HEK293 (cell line): Measurements from ENCODE around the gene PCBP3.

Source experiments
- CTCF ChIA-PET: fragments of 350-600 bp; formaldehyde crosslinking; extraction: SDS; loops from one replicate; lab custom pipeline; 2021; ENCODE audit warnings: antibody characterized with exemption; lab: Yijun Ruan, JAX
- POLR2A ChIA-PET: fragments of 300-600 bp; formaldehyde crosslinking; extraction: SDS; loops from one replicate; lab custom pipeline; 2020; ENCODE audit warnings: antibody characterized with exemption, inconsistent platforms; lab: Yijun Ruan, JAX
- H3K27ac ChIP-seq: fragments of 200-500 bp; sonication (Bioruptor generic); 2 replicates; pipeline ENCODE4 v1.5.1; 2014; ENCODE audit warnings: low read depth, low read length, control low read depth, inconsistent platforms; ENCODE audit errors: extremely low read depth
- H3K36me3 ChIP-seq, 2 experiments: fragments of 200-500 bp in 1 of 2; sonication (Bioruptor generic) in 1 of 2; 1 replicate in 1 of 2; 2 replicates in 1 of 2; pipeline ENCODE4 v1.5.1; 2014 to 2017; ENCODE audit warnings: inconsistent platforms in 2 of 2, low read length in 2 of 2; ENCODE audit not compliant: control insufficient read depth in 2 of 2, insufficient read depth in 1 of 2
- H3K4me1 ChIP-seq: fragments of 200-500 bp; sonication (Bioruptor generic); 2 replicates; pipeline ENCODE4 v1.5.1; 2014; ENCODE audit warnings: mild to moderate bottlenecking, low read length, inconsistent platforms; ENCODE audit not compliant: control insufficient read depth, insufficient read depth
- H3K4me3 ChIP-seq: 2 replicates; pipeline ENCODE4 v1.5.1; 2011; ENCODE audit warnings: low read depth, mild to moderate bottlenecking, control low read depth, low read length, moderate library complexity
- H3K9me3 ChIP-seq: fragments of 200-500 bp; sonication (Bioruptor generic); 2 replicates; pipeline ENCODE4 v1.5.1; 2014; ENCODE audit warnings: low read depth, low read length, inconsistent platforms; ENCODE audit not compliant: control insufficient read depth, insufficient read depth
- SP3 ChIP-seq: fragments of 450-650 bp; formaldehyde crosslinking; IDR thresholded peaks from 2 replicates; pipeline ENCODE4 v1.5.1; 2016; ENCODE audit warnings: missing biosample characterization, missing genetic modification characterization
- TRIM28 ChIP-seq: IDR thresholded peaks from 2 replicates; pipeline ENCODE4 v1.6.1; 2011; ENCODE audit warnings: low read length, control low read depth, borderline replicate concordance
- ZEB2 ChIP-seq: fragments of 450-650 bp; formaldehyde crosslinking; IDR thresholded peaks from 2 replicates; pipeline ENCODE4 v1.5.1; 2016; ENCODE audit warnings: missing biosample characterization, missing genetic modification characterization
- ZNF202 ChIP-seq: fragments of 450-650 bp; formaldehyde crosslinking; IDR thresholded peaks from 2 replicates; pipeline ENCODE4 v1.5.1; 2016; ENCODE audit warnings: missing biosample characterization, missing genetic modification characterization, borderline replicate concordance
- ZNF248 ChIP-seq: fragments of 450-650 bp; formaldehyde crosslinking; IDR thresholded peaks from 2 replicates; pipeline ENCODE4 v1.5.1; 2017; ENCODE audit warnings: missing biosample characterization, missing genetic modification characterization
- ZNF514 ChIP-seq: fragments of 450-650 bp; formaldehyde crosslinking; IDR thresholded peaks from 2 replicates; pipeline ENCODE4 v1.5.1; 2016; ENCODE audit warnings: missing biosample characterization, missing genetic modification characterization
- ZNF585B ChIP-seq: fragments of 450-650 bp; formaldehyde crosslinking; IDR thresholded peaks from 2 replicates; pipeline ENCODE4 v1.5.1; 2016; ENCODE audit warnings: missing biosample characterization, missing genetic modification characterization
- ZNF621 ChIP-seq: fragments of 450-650 bp; formaldehyde crosslinking; IDR thresholded peaks from 2 replicates; pipeline ENCODE4 v1.5.1; 2017; ENCODE audit warnings: missing biosample characterization, missing genetic modification characterization
- TF ChIP-seq, protein P1 (sequence below): fragments of 450-650 bp; formaldehyde crosslinking; IDR thresholded peaks from 2 replicates; pipeline ENCODE4 v1.5.1; 2016; ENCODE audit warnings: missing biosample characterization, missing genetic modification characterization
- TF ChIP-seq, protein P2 (sequence below): fragments of 450-650 bp; formaldehyde crosslinking; IDR thresholded peaks from 2 replicates; pipeline ENCODE4 v1.5.1; 2016; ENCODE audit warnings: missing biosample characterization, missing genetic modification characterization
- TF ChIP-seq, protein P3 (sequence below): fragments of 450-650 bp; formaldehyde crosslinking; IDR thresholded peaks from 2 replicates; pipeline ENCODE4 v1.5.1; 2016; ENCODE audit warnings: missing biosample characterization, missing genetic modification characterization, low read depth
- TF ChIP-seq, protein P4 (sequence below): fragments of 450-650 bp; formaldehyde crosslinking; IDR thresholded peaks from 2 replicates; pipeline ENCODE4 v1.5.1; 2016; ENCODE audit warnings: missing biosample characterization, missing genetic modification characterization

The PCBP3 gene

DNA sequence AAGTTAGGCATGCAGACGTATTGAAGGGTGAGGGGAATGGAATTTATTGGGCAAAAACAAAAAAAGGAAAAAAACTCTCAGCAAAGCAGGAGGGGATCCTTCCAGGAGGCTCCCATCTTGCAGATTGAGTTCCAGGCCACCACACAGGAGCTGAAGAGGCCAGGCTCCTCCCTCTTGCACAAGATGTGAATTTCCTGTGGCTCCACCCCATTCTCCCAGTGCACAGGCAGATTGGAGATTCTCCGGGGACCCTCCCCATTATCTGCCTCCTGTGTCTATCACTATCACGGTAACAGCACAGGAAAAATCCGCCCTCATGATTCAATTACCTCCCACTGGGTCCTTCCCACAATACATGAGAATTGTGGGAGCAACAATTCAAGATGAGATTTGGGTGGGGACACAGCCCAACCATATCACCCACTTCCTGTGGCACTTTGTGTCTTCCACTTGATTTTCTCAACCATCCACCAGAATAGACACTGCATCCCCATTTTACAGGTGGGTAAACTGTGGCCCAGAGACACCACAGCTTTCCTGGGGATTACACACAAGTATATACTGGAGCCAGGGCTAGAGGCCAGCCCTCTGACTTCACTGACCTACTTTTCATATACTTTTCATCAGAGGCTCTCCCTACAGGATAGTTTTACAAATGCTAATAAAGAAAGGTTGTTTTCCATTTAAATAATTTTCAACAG is 319.2 kb downstream of the PCBP3 start (continued):
- TF ChIP-seq, protein P1, sequence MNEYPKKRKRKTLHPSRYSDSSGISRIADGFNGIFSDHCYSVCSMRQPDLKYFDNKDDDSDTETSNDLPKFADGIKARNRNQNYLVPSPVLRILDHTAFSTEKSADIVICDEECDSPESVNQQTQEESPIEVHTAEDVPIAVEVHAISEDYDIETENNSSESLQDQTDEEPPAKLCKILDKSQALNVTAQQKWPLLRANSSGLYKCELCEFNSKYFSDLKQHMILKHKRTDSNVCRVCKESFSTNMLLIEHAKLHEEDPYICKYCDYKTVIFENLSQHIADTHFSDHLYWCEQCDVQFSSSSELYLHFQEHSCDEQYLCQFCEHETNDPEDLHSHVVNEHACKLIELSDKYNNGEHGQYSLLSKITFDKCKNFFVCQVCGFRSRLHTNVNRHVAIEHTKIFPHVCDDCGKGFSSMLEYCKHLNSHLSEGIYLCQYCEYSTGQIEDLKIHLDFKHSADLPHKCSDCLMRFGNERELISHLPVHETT (tag by site-specific recombination): no peak
- no peak for TF ChIP-seq ZNF202 (tag by site-specific recombination)
- no peak for TF ChIP-seq SP3 (tag by site-specific recombination)
- TF ChIP-seq ZNF621 (tag by site-specific recombination): no peak
- TF ChIP-seq, protein P2, sequence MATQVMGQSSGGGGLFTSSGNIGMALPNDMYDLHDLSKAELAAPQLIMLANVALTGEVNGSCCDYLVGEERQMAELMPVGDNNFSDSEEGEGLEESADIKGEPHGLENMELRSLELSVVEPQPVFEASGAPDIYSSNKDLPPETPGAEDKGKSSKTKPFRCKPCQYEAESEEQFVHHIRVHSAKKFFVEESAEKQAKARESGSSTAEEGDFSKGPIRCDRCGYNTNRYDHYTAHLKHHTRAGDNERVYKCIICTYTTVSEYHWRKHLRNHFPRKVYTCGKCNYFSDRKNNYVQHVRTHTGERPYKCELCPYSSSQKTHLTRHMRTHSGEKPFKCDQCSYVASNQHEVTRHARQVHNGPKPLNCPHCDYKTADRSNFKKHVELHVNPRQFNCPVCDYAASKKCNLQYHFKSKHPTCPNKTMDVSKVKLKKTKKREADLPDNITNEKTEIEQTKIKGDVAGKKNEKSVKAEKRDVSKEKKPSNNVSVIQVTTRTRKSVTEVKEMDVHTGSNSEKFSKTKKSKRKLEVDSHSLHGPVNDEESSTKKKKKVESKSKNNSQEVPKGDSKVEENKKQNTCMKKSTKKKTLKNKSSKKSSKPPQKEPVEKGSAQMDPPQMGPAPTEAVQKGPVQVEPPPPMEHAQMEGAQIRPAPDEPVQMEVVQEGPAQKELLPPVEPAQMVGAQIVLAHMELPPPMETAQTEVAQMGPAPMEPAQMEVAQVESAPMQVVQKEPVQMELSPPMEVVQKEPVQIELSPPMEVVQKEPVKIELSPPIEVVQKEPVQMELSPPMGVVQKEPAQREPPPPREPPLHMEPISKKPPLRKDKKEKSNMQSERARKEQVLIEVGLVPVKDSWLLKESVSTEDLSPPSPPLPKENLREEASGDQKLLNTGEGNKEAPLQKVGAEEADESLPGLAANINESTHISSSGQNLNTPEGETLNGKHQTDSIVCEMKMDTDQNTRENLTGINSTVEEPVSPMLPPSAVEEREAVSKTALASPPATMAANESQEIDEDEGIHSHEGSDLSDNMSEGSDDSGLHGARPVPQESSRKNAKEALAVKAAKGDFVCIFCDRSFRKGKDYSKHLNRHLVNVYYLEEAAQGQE (tag by site-specific recombination): no peak

DNA sequence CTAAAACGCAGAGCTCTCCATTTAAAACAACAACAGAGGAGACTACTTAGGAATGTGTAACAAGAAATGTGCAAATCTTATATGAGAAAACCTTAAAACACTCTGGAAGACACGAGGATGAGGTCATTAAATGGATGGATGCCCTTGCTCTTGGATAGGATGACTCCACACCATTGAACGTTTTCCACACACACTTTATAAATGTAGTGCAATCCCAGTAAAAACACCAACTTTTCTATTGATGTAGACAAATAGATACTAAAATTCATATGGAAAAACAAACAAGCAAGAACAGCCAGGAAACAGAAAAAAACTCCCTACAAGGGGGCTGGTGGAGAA is 319.7 kb downstream of the PCBP3 start:
- ChIA-PET CTCF (interaction anchor here (0.7 to 3.5 kb wide), 2 partner anchors 10 to 538 kb away, joined by 4 to 14 read pairs; no protein-coding TSS in a partner anchor), POLR2A (no interaction called here)
- Histone ChIP-seq H3K9me3 (no peaks in the 10 kb centered on the region; the same call in 1 of the 2 replicates), H3K36me3 (no peaks in the 10 kb centered on the region), H3K4me3 (no peak overlapping the region), H3K27ac (no peak overlapping the region), H3K4me1 (no peaks in the 10 kb centered on the region)
- TF ChIP-seq, protein P3, sequence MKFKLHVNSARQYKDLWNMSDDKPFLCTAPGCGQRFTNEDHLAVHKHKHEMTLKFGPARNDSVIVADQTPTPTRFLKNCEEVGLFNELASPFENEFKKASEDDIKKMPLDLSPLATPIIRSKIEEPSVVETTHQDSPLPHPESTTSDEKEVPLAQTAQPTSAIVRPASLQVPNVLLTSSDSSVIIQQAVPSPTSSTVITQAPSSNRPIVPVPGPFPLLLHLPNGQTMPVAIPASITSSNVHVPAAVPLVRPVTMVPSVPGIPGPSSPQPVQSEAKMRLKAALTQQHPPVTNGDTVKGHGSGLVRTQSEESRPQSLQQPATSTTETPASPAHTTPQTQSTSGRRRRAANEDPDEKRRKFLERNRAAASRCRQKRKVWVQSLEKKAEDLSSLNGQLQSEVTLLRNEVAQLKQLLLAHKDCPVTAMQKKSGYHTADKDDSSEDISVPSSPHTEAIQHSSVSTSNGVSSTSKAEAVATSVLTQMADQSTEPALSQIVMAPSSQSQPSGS: 0 out of 2 replicates have a peak, but pooled peaks have one; percentile 33
- no peak for TF ChIP-seq ZEB2 (tag by site-specific recombination)

DNA sequence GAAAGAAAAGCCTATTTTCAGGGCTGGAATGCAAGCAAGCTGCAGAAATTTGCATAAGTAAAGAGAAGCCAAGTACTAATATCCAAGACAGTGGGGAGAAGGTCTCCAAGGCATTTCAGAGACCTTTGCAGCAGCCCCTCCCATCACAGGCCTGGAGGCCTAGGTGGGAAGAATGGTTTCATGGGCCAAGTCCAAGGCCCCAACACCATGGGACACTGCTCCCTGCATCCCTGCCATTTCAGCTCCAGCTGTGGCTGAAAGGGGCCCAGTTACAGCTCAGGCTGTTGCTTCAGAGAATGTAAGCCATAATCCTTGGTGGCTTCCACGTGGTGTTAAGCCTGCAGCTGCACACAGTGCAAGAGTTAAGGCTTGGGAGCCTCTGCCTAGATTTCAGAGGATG is 321.1 kb downstream of the PCBP3 start:
- H3K9me3 ChIP-seq: no peaks in the 10 kb centered on the region; the same call in 1 of the 2 replicates
- TF ChIP-seq TRIM28: peak; percentile 70; the same call in 1 of the 2 replicates
- TF ChIP-seq ZNF248 (tag by site-specific recombination): no peak
- TF ChIP-seq ZNF585B: peak; percentile 99
- TF ChIP-seq, all 188 proteins: peak for 2
- no peak overlapping the region for H3K4me3 ChIP-seq
- ChIA-PET POLR2A (no interaction called here), CTCF (interaction anchor here (3.5 kb wide), 1 partner anchor 8 kb away, joined by 14 read pairs; no protein-coding TSS in a partner anchor)
- H3K36me3 ChIP-seq: no peaks in the 10 kb centered on the region
- H3K4me1 ChIP-seq: no peaks in the 10 kb centered on the region
- H3K27ac ChIP-seq: no peak overlapping the region

DNA sequence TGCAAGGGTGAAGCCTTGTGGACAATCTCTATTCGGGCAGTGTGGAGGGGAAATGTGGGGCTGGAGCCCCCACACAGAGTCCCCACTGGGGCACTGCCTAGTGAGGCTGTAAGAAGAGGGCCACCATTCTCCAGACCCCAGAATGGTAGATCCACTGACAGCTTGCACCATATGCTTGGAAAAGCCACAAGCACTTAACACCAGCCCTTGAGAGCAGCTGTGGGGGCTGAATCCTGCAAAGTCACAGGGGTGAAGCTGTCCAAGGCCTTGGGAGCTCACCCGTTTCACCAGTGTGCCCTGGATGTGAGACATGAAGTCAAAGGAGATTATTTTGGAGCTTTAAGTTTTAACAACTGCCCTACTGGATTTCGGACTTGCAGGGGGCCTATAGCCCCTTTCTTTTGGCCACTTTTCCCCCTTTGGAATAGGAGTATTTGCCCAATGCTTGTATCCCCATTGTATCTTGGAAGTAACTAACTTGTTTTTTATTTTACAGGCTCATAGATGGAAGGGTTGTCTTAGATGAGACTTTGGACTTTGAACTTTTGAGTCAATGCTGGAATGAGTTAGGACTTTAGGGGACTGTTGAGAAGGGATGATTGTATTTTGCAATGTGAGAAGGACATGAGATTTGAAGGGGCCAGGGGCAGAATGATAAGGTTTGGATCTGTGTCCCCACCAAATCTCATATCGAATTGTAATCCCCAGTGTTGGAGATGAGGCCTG is 321.7 kb downstream of the PCBP3 start:
- CTCF ChIA-PET: interaction anchor here (0.6 to 3.5 kb wide), 2 partner anchors 8 to 595 kb away, joined by 3 to 14 read pairs; no protein-coding TSS in a partner anchor
- no peaks in the 10 kb centered on the region; the same call in 1 of the 2 replicates for H3K9me3 ChIP-seq
- TF ChIP-seq ZNF514 (tag by site-specific recombination): no peak
- TF ChIP-seq, protein P4, sequence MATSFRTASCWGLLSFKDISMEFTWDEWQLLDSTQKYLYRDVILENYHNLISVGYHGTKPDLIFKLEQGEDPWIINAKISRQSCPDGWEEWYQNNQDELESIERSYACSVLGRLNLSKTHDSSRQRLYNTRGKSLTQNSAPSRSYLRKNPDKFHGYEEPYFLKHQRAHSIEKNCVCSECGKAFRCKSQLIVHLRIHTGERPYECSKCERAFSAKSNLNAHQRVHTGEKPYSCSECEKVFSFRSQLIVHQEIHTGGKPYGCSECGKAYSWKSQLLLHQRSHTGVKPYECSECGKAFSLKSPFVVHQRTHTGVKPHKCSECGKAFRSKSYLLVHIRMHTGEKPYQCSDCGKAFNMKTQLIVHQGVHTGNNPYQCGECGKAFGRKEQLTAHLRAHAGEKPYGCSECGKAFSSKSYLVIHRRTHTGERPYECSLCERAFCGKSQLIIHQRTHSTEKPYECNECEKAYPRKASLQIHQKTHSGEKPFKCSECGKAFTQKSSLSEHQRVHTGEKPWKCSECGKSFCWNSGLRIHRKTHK (tag by site-specific recombination): no peak
- TF ChIP-seq, all 188 proteins: peak for 0
- Histone ChIP-seq H3K4me1 (no peaks in the 10 kb centered on the region), H3K27ac (no peak overlapping the region), H3K4me3 (no peak overlapping the region), H3K36me3 (no peaks in the 10 kb centered on the region)
- POLR2A ChIA-PET: no interaction called here
